ENCODE data around the gene C11orf68. TPM values are rescaled to one million over a fixed set of nuclear protein-coding genes. Genes with fewer than 3 reads are reported as not detected.

Gene C11orf68
- total and polyA plus RNA-seq, 9 of the 15 experiments (the other 6 are each of a cell fraction or from before 2014, with no cell fraction given), result 3.6 to 35.9 (median 12.8) TPM

DNA sequence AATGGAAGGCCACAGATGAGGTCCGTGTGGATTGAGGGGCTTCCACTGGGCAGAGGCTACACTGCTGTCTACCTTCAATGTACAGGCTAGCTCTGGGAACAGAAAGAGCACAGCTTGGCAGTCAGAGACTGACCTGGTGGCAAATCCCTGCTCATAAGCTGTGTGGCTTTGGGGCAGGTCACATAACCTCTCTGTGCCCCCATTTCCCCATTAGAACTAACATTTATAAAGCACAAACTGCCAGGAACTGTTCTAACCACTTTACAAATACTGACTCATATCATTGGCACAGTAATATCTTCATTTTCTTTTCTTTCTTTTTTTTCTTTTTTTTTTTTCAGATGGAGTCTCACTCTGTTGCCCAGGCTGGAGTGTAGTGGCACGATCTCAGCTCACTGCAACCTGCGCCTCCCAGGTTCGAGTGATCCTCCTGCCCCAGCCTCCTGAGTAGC, 21.8 kb downstream of the C11orf68 start (continued):
- TF ChIP-seq MGA (IDR thresholded peaks at IDR 0.05), result no peak
